ENCODE results near the gene INAVA. TPM values are rescaled to one million over a fixed set of nuclear protein-coding genes. Genes with fewer than 3 reads are reported as not detected.
"Not testable (repeated sequence)": the region's sequence is repeated elsewhere in the genome, so short reads cannot be mapped to it uniquely, and the experiment has no call there.

Gene INAVA
- total RNA-seq, 1 experiment from 2014 or later, result 0.63 TPM

GRCh38 chr1:200917291-200917817 lies 22.7 kb downstream of the INAVA start:
- DNase-seq (ENCODE audit: low read depth), result peak; percentile 83

- DNase-seq (ENCODE audit: low read depth), result no peak
Measured at GRCh38 chr1:200918006-200918405, 23.3 kb downstream of the INAVA start.

- DNase-seq (ENCODE audit: low read depth), result no peak
Measured at GRCh38 chr1:200919386-200919785, 24.7 kb downstream of the INAVA start.

- DNase-seq (ENCODE audit: low read depth), result no peak
Measured at GRCh38 chr1:200921571-200922110, 26.9 kb downstream of the INAVA start.

GRCh38 chr1:200922406-200922805 lies 27.7 kb downstream of the INAVA start:
- DNase-seq (ENCODE audit: low read depth), result no peak

GRCh38 chr1:200923601-200924000 lies 28.9 kb downstream of the INAVA start:
- DNase-seq (ENCODE audit: low read depth), result peak; percentile 16

GRCh38 chr1:200925831-200926230 lies 31.1 kb downstream of the INAVA start:
- DNase-seq (ENCODE audit: low read depth), result peak; percentile 48

GRCh38 chr1:200929530-200930278 lies 35.0 kb downstream of the INAVA start:
- DNase-seq (ENCODE audit: low read depth), result peak; percentile 57

GRCh38 chr1:200930285-200930684 lies 35.6 kb downstream of the INAVA start:
- not testable (repeated sequence) for DNase-seq (ENCODE audit: low read depth)

- DNase-seq (ENCODE audit: low read depth), result no peak
Measured at GRCh38 chr1:200931776-200932175, 37.1 kb downstream of the INAVA start.

- DNase-seq (ENCODE audit: low read depth), result no peak
Measured at GRCh38 chr1:200934676-200935245, 40.1 kb downstream of the INAVA start.

- not testable (repeated sequence) for DNase-seq (ENCODE audit: low read depth)
Measured at GRCh38 chr1:200935286-200935962, 40.7 kb downstream of the INAVA start.

- DNase-seq (ENCODE audit: low read depth), result no peak
Measured at GRCh38 chr1:200938955-200939354, 44.3 kb downstream of the INAVA start.

GRCh38 chr1:200945111-200945510 lies 50.4 kb downstream of the INAVA start:
- DNase-seq (ENCODE audit: low read depth), result no peak

GRCh38 chr1:200947059-200947566 lies 52.4 kb downstream of the INAVA start:
- DNase-seq (ENCODE audit: low read depth), result no peak

- no peak for DNase-seq (ENCODE audit: low read depth)
Measured at GRCh38 chr1:200949626-200950025, 54.9 kb downstream of the INAVA start.

GRCh38 chr1:200951016-200951415 lies 56.3 kb downstream of the INAVA start:
- DNase-seq (ENCODE audit: low read depth), result no peak

- no peak for DNase-seq (ENCODE audit: low read depth)
Measured at GRCh38 chr1:200954434-200954833, 59.7 kb downstream of the INAVA start.

GRCh38 chr1:200958597-200958996 lies 63.9 kb downstream of the INAVA start:
- no peak for DNase-seq (ENCODE audit: low read depth)

- no peak for DNase-seq (ENCODE audit: low read depth)
Measured at GRCh38 chr1:200959411-200959921, 64.8 kb downstream of the INAVA start.

GRCh38 chr1:200960236-200960947 lies 65.7 kb downstream of the INAVA start:
- DNase-seq (ENCODE audit: low read depth), result no peak
